HEK293T (cell line): ENCODE data around the gene CYFIP1.

Experiments
- ARNT ChIP-seq: fragments of 450-650 bp; IDR thresholded peaks from 2 replicates; pipeline ENCODE4 v1.6.1; 2017; ENCODE audit warnings: mild to moderate bottlenecking
- BHLHE40 ChIP-seq: fragments of 450-650 bp; IDR thresholded peaks from 2 replicates; pipeline ENCODE4 v1.6.1; 2016; ENCODE audit warnings: mild to moderate bottlenecking, moderate library complexity, borderline replicate concordance
- ELF4 ChIP-seq: fragments of 450-650 bp; IDR thresholded peaks from 2 replicates; pipeline ENCODE4 v1.6.1; 2017; ENCODE audit warnings: antibody characterized with exemption
- HDGF ChIP-seq: fragments of 450-650 bp; IDR thresholded peaks from 2 replicates; pipeline ENCODE4 v1.6.1; 2017; ENCODE audit warnings: antibody characterized with exemption, borderline replicate concordance
- LEF1 ChIP-seq: fragments of 450-650 bp; IDR thresholded peaks from 2 replicates; pipeline ENCODE4 v1.6.1; 2017; ENCODE audit warnings: mild to moderate bottlenecking, borderline replicate concordance
- PKNOX1 ChIP-seq: fragments of 450-650 bp; IDR thresholded peaks from 2 replicates; pipeline ENCODE4 v1.6.1; 2016
- SP1 ChIP-seq: fragments of 450-650 bp; IDR thresholded peaks from 2 replicates; pipeline ENCODE4 v1.6.1; 2017

GRCh38 chr15:22866079-22866478 lies 114.1 kb downstream of the CYFIP1 start:
- no peak for TF ChIP-seq PKNOX1
- no peak for TF ChIP-seq HDGF
- no peak for TF ChIP-seq ELF4
- TF ChIP-seq ARNT, result no peak
- TF ChIP-seq SP1, result no peak
- no peak for TF ChIP-seq BHLHE40
- no peak for TF ChIP-seq LEF1
